GM18858 (cell line): ENCODE results near the gene GNAZ.
"Not testable (repeated sequence)": the region's sequence is repeated elsewhere in the genome, so short reads cannot be mapped to it uniquely, and the experiment has no call there.

Experiments
- ATAC-seq: cut with Tn5 transposase; IDR thresholded peaks from one replicate; pipeline ENCODE4 v1.9.1; 2021; ENCODE audit not compliant: unreplicated experiment

The GNAZ gene

DNA sequence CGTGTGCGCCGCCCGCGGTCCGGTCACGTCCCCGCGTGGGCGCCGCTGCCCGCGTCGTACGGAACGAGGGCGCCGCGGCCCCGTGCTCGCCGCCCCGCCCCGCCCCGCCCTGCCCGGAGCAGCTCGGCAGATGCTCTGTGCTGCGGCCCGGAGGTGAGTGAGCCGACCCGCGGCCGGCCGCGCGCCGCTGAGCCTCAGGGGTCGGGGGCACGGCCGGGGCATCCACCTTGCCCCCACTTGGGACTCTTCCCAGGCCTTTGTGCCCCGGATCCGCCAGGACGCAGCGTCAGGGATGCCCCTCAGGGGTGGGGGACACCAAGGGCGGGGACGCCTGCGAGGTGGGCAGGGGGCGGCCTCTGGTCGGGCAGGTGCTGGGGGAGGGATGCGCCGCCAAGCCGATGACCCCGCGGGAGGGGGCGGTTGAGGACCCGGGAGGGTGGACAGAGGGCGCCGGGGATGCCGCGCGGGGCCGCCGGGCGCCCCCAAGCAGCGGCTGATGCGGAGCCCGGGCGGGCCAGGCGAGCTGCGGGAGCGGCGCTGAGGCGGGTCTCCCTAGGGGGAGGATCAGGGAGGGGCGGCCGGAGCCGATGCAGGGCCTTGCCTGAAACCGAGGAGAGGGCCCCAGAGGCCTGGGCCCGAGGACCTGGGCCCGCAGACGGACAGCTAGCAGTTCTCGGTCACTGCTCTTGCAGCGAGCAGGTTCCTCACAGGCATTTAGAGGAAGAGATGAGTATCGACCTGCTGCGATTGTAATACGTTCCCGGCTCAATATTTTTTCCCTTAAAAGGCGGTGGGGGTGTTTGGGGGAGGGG lies at the start of gene GNAZ:
Gene GNAZ (plus strand): TSS at position 102 of the 812 bp plus-strand sequence. CDS start 25,177 bp downstream, outside the sequence.
- ATAC-seq, result peak; percentile 17

DNA sequence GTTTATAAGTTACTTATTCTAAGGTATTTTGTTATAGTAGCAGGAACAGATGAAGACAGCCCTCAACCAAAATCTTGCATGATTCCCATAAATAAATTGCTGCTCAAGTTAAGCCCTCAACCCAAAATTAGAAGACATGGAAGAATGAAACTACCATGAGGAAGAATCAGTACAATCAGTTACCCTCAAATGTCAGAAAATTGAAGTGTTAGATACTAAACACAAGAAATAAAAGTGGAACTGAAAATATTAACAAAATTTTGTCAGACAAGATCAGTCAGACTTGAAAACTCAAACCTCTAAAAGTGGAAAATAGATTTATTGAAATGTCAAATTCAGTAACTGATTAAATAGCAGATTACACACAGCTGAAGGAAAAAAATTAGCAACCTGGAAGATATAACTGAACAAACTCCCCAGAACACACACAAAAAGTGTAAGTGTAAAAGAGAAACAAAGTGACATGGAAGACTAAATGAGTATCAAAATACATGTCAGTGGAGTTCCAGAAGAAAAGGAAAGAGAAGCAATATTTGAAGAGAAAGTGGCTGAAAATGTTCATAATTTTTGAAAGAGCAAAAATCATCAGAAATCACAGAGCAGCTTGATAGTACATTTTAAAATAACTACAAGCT lies 49.5 kb upstream of the GNAZ start:
- no peak for ATAC-seq

DNA sequence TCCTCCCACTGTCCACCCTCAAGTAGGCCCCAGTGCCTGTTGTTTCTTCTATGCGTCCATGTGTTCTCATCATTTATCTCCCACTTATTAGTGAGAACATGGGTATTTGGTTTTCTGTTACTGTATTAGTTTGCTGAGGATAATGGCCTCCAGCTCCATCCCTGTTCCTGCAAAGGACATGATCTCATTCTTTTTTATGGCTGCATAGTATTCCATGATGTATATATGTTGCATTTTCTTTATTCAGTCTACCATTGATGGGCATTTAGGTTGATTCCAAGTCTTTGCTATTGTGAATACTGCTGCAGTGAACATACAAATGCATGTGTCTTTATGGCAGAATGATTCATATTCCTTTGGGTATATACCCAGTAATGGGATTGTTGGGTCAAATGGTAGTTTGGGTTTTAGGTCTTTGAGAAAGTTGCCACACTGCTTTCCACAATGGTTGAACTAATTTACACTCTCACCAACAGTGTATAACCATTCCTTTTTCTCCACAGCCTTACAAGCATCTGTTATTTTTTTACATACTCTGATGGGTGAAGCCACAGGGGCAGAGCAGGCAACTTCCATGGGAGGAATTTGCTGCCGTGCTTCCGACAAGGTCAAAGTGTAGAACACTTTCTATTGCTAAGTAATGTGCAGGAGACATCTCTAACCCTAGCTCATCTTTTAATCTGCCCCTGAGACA lies 48.5 kb upstream of the GNAZ start:
- ATAC-seq, result not testable (repeated sequence)

DNA sequence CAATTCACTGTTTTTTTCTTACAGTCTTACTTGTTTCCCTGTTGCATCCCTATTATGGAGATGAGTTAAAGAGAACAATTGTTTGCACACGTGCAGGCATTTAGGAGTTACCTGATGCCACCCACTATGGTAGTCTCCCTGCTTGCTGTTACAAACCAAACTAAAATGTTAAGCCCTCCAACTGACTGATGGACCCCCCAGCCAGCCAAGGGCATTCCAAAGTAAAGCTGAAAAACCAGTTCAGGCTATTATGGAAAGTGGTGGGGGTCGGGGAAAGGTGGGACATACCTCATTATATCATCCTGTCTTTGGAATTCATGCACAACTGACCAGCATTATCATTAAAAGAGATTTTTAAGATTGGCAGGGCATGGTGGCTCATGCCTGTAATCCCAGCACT lies 47.0 kb upstream of the GNAZ start:
- no peak for ATAC-seq

DNA sequence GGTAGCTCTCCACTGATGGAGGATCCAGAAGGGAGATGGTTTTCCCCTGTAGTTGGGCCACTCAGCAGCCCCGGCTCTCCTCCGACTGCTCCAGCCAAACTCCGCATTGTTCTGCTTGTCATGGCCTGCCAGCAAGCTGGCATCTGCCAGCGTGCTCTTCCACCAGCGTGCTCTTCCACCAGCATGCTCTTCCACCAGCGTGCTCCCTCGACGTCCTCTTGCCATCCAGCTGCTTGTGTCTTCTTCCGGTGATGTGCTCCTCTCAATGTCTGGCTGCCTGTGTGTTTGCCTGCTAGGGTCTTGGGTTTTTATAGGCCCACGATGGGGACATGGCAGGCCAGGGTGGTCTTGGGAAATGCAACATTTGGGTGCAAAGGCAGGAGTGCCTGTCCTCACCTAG lies 43.5 kb upstream of the GNAZ start:
- no peak for ATAC-seq

DNA sequence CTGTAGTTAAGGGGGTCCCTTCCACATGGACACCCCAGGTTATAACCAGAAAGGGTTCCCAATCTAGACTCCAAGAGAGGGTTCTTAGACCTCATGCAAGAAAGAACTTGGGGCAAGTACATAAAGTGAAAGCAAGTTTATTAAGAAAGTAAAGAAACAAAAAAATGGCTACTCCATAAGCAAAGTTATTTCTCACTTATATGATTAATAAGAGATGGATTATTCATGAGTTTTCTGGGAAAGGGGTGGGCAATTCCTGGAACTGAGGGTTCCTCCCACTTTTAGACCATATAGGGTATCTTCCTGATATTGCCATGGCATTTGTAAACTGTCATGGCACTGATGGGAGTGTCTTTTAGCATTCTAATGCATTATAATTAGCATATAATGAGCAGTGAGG lies 42.5 kb upstream of the GNAZ start:
- not testable (repeated sequence) for ATAC-seq

DNA sequence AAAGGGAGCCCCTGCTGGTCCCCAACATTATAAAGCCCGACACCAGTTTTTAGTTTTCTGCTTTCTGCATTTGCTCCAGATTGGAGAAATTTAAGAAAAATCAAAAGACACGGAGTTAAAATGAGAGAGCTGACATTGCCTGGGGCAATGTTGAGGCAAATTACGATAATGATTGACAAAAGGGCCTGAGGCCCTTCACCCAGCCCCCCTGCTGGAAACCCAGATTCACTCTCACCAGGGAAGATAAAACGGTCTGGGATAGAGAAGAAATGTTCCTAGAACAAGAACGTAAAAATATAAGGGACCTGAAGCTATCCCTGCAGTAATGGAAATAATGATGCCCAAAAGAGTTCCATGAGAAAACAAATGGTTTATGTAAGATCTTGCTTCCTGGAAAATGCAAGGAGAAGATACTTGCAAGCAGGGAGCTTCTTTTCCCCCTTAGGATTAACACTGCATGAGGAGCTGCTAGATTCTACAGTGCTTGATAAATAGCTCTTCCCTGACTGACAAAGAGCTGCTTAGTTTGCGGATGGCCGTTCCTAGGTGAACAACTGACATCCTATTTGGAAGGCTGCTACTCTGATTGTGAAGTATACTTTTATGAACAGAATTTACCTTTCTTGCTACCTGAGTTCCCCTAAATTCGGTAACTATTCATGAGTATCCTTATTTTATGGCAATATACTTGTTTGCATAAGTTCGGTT lies 40.6 kb upstream of the GNAZ start:
- no peak for ATAC-seq

DNA sequence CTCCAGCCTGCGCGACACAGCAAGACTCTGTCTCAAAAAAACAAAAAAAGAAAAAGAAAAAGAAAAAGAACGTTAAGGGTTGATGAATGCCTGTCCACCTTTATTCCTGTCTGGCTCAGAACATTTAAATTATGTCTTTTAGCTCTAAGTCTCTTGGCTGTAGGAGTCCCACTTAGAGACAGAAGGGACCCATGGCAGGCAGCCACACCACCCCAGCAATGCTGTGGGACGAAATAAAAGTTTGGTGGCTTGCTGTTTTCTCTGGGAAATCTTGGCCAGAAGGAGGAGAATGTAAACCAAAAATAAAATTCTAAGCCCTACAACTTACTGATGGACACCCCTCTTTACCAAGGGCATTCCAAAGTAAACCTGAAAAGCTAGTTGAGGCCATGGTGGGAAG lies 38.9 kb upstream of the GNAZ start:
- ATAC-seq, result no peak

DNA sequence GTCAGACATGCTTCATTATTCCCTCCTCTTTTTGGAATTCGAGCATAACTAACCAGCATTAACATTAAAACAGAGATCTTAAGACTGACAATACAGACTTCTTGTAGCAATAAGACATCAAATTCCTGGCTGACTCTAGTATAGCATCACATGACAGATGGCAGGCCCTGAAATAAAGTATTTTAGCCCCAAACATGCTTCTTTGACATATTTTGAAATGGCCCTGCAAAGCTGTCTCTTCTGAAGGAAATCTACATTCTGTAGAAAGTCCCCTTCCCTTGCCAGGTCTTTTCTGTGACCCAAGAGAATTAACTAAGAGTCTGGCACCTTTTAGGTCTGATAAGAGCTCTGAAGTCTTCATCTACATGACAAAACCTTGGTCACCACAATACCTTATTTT lies 38.5 kb upstream of the GNAZ start:
- no peak for ATAC-seq

DNA sequence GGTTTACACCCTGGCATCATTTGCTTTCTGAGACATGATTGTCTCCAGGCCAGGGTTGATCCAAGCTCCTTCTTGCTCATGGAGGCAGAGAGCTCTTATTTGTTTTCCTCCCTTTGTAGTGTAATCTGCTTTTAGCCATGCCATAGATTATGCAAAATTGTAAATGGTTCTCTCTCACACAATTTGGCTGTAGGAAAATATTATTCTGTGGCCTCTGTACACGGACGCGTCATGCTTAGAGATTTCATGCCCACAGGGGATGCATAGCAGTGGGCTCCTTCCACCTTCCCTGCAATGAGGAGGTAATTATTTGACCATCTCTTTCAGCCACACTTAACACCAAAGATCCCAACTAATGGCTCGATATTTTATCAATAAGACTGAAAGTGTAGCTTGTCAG lies 37.7 kb upstream of the GNAZ start:
- ATAC-seq, result no peak

DNA sequence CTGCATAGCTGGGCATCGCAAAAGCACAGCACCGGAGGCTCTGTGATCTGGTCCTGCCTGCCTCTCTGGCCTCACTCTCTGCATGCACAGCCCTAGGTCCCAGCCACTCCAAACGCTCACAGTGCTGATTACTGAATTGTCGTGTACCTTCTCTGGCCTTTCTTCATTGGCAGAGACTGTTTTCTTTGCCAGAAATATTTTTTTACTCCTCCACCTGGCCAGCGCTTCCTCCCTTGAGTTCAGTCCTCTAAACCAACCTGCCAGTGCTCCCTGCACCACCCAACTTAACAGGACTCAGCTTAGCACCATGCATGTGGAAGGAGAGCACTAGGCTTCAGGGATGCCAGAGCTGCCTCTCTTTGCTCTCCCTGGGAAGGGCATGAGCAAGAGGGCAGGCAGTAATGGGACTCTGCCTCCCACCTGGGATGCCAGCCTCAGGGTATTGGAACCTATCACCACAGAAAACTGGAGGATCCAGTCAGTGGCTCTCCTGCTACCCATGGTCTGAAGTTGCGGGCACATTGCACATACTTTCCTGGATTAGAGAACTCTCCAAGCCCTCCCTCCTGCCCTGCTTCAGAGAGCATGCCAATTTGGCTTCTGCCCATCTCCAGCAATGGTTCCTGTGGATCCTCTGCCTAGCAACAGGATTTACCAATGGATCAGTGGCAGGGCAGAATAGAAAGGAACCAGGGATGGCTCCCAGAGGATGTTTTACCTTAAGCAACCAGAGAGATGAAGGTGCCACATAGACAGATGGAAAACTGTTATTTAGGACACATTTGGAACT lies 37.0 kb upstream of the GNAZ start:
- ATAC-seq, result no peak

DNA sequence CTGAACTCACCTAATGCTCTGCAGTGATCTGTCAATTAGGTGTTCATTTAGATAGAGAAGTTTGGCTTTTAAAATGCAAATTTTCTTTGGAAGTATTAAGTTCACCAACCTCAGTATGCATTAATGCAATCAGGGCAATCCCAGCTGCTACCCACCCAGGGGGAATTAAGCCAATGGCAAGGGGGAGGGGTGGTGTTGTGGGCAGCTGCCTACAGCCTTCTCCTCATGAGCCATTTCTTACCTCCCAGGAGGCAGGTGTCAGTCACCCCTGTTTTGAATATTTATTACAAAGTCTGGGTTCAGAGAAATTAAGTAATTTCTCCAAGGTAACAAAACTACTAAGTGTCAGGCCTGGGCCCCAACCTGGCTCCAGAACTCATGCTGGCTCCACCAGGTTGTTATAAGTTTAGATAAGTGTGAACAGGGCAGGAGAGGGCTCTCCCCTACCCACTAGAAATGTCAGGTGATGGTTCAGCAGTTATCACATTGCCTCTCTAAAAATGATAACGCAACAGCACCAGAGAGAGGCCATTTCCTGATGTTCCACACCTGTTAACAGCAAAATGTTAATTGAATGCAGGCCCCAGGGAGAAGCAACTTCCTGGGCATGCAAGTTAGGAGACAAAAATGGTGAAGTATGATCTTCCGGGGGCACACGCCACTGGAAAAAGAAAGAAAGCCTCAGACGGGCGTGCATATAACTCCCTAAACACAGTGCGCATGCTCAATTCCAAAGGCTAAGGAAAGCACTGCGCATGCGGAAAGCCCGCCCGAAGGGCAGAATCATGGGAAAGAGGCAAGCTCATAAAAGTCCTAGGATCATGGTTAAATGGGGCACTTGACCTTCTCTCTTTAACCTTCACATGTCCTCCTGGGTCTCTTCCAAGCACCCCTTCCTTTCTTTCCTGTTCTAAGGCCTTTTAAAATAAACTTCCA lies 35.4 kb upstream of the GNAZ start:
- ATAC-seq, result no peak

DNA sequence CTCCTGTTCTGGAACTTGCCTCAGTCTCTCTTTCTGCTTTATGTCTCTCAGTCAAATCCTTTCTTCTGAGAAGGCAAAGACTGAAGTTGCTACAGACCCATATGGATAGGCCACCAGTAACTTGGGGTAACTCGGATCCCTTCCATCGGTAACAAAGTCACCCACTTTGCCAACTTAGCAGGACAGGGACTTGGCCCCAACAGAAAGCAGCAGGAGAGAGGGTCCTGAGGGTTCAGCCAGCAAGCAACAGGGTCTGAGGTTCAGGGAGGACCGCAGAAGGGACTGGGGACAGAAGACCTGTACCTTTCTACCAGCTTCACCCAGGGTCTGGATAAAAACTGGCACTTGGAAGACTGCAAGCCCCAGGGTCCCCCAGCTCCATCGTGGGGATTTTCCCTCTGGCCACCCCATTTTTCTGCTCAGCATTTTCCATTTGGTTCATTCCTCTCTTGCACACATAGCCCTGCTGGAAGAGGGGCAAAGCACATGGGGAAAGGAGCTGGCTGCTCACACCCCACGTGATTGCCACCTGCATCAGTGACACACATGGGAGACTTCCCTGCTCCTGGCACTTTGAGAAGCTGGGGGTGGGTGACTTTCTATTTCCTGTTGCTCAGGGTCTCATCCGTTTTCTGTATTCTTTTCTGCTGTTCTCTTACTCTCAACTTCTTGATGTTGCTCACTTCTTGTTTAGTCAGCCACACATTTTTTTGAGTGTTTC lies 34.6 kb upstream of the GNAZ start:
- ATAC-seq, result no peak

DNA sequence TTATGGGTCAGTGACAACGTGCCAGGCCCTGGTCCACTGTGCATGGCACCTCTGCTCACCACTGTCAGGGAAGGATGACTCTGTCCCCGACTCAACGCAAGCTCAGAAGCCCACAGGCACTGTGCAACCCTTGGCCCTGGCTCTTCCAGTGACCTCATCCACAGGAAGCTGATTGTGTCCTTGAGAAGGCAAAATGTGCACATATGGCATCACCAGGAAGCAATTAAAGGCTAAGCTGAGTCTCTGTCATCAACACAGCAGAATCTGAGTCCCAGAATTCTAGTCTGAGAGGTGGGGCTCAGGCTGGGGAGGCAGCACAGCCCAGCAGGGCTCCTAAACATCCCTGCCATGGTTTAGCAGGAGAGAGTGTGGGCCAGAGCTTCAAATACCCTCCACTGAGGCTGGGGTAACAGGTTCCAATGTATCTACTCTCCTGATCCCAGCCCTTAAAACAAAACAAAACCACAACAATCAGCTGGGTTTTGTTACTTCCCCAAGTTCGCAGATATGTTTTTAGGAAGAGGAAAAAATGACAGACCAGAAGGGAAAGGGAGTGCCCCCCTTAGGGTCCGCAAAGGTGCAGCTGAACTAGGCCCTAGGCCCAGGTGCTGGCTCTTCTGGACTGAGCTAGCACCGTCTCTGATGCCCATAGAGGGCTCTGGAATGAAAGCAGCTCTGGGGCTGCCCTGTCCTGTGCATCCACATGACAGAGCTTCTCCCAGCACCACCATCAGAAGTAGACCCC lies 33.5 kb upstream of the GNAZ start:
- ATAC-seq, result no peak

DNA sequence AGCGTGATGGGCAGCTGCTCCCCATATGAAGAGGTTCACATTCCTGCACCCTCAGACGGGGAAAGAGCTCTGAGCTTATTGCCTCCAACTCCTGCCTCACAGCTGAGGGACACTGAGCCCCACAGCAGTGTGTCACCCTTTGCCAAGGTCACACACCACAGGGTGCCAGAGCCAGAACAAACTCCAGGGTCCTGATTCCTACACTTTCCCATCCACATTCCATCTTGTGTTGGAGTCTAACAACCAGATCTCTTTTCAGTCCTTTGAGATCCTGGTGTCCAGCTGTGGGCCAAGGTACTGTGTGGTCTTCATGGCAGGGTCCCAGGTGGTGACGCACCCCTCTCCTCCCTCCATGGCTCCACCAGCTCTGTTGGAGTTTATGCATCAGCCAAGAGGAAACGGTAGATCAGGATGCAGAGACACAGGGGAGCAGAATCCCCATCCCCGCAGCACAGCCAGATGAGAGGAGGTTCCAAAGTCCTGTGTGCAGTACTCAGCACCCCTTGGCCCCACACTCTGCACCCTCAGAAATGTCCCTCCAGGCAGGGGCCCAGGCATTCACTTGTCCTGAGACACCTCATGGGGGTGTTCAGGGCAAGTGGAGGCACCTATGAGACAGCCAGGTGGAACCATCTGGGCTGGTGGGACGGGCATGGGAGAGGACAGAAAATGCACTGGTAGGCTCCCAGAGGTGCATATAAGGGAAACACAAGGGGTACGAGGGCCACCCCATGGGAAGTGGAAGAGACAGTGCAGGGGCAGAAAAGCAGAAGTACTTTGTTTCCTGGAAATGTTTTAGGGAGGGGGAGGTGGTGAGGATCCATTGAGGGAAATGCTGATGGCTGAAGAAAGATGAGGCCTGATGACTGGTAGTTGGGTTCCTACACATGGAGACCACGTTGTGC lies 32.6 kb upstream of the GNAZ start:
- no peak for ATAC-seq

DNA sequence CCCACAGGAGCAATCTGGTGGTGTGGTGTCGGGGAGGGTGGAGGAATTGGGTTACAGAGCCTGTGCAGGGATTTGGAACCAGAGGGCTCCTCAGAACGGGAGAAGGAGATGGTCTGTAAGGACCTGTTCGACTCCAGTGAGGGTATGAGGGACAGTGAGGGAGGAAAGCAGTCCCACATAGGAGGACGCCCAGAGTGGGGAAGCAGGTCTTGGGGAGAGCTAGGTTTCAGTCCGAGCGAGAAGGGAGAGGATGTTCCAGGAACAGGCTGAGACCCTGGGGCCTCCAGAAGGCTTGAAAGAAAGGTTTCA lies 32.0 kb upstream of the GNAZ start:
- no peak for ATAC-seq

DNA sequence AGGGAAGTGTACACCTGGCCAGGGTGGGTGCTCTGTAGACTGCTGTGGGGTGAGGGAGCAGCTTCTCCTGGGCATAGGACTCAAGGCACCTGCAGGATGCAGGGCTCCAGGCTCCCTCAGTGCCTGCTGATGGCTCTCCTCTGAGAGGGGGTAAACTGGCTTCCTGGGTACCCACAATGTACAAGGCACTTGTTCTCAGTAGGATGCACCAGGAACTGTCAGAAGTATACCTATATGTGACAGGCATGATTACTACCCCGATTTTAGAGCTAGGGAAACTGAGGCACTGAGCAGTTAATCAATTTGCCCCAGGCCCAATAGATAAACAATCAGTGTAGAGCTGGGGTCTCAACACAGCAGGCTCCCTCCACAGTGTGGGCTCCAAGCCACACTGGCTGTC lies 31.4 kb upstream of the GNAZ start:
- no peak for ATAC-seq
